ENCODE measurements around the gene SPRED2.

Gene SPRED2

DNA sequence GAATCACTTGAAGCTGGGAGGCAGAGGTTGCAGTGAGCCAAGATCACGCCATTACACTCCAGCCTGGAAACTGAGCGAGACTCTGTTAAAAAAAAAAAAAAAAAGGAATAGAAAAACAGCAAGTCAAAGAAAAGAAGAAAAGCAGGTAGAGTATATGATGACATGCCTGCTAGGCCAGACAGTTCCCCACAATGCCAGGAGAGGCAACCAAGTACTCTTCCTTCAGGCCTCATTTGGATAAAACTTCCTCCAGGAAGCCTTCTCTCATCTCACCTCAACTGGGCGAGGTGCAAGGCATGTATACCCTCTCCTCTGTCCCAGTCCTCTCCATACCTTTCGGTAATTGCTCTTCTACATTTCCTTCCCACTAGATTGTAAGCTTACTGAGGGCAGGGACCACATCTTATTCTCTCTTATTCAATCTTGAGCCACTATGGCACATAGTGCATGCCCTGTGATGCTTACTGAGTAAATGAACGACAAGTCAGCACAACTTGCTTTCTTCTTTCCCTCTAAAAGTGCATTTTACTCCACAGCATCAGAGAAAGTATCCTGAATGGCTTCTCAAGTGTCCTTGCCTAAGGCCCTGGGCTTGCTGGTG is 10.1 kb upstream of the SPRED2 start:
- DNase-seq (ENCODE audit: low spot score), result no peak

GRCh38 chr2:65438137-65438899 is 5.9 kb upstream of the SPRED2 start:
- no peak for DNase-seq (ENCODE audit: low spot score)

- no peak for DNase-seq (ENCODE audit: low spot score)
These were observed 5.2 kb upstream of the SPRED2 start for GRCh38 chr2:65437392-65438135.

- DNase-seq (ENCODE audit: low spot score), result no peak
These were observed 4.4 kb upstream of the SPRED2 start for GRCh38 chr2:65436824-65437221.

DNA sequence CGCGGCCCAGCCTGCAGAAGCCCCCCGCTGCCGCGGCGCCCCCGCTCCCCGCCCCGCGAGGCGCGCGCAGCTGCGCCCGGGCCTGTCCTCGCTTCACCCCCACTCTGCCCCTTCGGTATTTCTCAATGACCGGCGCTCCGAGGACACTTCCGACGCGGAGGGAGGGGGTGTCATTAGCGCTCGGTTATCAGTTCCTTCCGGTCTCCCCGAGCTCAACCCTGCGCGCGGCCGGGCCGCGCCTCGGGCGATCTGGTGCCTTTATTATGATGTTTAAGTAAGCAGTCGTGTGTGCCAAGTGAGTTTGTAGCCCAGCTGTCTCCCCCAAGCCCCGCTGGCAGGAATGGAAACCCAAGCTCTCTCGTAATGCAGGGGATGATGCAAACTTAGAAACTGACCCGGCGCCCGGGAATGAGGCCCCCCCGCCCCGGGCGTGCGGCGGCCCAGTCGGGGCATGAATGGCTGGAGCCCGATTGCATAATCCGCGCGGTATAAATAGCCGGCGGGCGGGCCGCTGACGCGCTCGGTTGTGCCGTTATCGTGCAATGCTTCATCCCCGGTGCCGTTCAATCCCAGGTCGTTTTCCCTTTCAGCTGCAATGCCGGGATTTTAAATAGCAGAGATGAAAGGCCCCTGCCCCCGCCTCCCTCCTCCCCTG is 3.9 kb upstream of the SPRED2 start:
- DNase-seq (ENCODE audit: low spot score), result peak; percentile 80

DNA sequence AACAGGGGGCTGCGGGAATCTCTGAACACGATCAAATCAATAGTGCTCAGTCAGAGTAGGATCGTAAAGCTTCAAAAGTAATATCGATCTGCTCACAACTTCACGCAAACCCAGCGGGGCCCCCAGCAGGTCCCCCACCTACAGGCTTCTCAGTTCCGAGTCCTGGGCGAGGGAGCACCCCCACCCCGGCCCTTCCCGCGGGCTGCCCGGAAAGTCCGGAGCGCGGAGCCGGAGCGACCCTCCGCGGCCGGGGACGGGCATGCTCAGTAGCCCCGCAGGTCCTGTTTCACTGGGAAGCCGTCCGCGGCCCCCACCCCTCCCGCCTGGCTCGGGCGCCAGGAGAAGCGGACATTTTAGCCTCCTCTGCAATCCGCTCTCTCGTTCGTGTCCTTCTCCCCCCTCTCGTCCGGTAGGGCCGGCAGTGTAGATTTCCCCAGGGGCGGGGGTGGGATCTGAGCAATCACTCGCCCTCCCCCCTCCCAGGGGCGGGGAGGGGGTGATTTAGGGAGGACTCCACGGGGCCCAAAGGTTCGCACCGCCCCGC is 3.3 kb upstream of the SPRED2 start:
- DNase-seq (ENCODE audit: low spot score), result peak; percentile 73

GRCh38 chr2:65434592-65435241 is 2.3 kb upstream of the SPRED2 start:
- DNase-seq (ENCODE audit: low spot score), result no peak

- peak; percentile 45 for DNase-seq (ENCODE audit: low spot score)
These were observed 775 bp downstream of the SPRED2 start for GRCh38 chr2:65431421-65432226.

- DNase-seq (ENCODE audit: low spot score), result peak; percentile 76
These were observed 1.6 kb downstream of the SPRED2 start for GRCh38 chr2:65430603-65431420.

DNA sequence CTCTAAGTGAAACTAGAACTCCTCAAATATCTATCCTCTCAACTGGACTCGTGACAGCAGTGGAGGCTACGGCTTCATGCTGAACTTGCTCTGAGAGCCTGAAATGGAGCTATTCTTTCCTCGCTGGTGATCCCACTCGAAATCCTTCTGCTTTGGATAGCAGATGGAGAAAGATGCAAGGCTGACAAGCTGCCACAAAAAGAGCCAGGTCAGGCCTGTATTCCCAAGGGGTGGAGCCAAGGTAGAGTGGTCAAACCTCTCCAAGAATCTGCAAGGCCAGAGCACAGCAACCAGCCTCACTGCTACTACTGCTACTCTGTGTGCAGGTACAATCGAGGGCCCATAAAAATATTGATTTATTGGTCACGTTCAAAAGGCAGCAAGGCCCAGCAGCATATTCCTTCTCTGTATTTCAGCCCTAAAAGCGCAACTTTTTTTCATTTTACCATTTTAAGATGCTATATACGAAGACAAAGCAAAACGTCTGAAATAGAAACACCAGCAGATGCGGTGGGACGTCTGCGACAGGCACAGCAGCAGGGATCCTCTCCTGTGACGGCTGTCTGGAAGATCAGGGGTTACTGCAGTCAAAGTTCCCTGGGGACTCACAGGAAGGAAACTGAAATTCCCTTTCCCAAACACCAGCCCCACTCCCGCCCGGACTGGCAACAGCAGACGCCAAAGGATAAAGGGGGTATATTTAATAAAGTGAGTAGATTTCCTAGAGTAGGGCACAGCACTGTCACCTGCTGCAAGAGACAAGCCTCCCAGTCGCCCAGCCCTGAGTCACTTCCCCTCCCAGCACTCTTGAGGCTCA is 2.4 kb downstream of the SPRED2 start:
- peak; percentile 37 for DNase-seq (ENCODE audit: low spot score)

DNA sequence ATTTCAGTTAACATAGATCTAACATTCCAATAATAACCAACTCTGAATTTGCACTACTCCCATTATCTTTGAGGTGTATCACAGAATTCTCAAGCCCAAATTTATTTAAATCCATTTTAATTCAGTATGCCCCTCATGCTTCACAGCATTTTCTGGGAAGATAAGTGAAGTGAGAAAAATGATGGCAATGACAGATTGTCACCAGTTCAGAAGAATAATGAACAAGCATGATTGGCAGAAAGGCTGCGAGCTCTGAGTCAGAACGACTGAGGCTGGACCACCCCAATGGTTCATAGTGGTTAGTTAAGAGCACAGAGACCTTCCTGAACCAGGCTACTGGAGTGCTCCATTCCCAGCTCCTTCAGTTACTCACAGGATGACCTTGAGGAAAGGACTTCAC is 4.9 kb downstream of the SPRED2 start:
- no peak for DNase-seq (ENCODE audit: low spot score)

DNA sequence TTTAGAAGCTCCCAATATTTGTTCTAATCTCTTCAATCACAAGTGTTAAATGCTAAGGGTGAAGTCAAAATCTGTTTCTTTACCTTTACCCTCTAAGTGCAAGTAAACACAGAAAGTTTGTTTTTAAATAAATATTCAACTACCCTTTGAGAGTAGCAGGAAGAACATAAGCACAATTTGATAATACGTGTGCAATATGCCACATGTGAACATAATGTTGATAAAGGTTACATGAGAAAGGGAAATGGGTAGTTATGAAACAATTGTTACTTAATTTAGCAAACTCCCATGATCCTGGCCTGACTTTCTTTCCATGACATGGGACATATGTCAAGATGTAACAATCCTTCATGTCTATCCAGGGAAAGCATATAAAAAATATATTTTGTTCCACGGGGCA is 7.1 kb downstream of the SPRED2 start:
- DNase-seq (ENCODE audit: low spot score), result no peak

- no peak for DNase-seq (ENCODE audit: low spot score)
These were observed 8.0 kb downstream of the SPRED2 start for GRCh38 chr2:65424391-65424790.

DNA sequence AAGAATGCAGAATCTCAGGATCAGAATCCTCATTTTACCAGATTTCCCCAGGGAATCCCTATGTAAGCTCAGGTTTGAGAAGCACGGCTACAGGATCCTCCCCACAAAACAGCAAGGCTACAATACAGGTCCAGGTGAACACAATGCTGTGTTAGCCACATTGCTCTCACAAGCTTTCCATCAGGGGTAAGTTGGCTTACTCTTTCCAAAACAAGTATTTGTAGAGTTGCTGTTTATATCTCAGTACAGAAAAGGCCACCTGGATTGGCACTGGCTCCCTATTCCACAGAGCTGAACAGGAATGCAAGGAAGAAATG is 11.0 kb downstream of the SPRED2 start:
- no peak for DNase-seq (ENCODE audit: low spot score)

- DNase-seq (ENCODE audit: low spot score), result no peak
These were observed 11.5 kb downstream of the SPRED2 start for GRCh38 chr2:65420712-65421431.

- no peak for DNase-seq (ENCODE audit: low spot score)
These were observed 14.8 kb downstream of the SPRED2 start for GRCh38 chr2:65417509-65418085.

- no peak for DNase-seq (ENCODE audit: low spot score)
These were observed 15.5 kb downstream of the SPRED2 start for GRCh38 chr2:65416945-65417344.

DNA sequence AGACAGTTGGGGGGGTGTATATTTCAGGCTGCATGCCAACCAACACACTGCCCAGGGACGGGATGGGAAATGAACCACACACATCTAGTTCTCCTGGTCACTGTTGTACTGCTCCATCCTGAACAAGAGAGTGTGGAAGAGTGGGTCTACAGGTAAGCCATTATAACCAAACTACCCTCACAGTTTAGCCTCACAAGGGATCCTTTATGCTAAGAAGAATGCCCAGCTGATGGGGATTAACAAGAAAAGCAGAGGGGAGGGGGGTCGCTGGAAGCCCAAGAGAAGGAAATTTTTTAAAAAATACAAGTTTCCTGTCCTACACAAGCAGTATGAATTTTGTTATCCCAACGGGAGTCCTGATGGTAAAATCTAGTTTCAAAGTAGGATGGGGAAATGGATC is 16.1 kb downstream of the SPRED2 start:
- DNase-seq (ENCODE audit: low spot score), result no peak

Data from pons (tissue), 1 donor.